Measurements from ENCODE around the gene XPNPEP3.

XPNPEP3 gene

GRCh38 chr22:40818192-40818746 is 38.7 kb upstream of the XPNPEP3 start:
- Histone ChIP-seq H3K27ac (ENCODE audit: low read depth, low read length) (no peak overlapping the region), H3K4me1 (ENCODE audit: control insufficient read depth in 1 of 2, insufficient read depth in 2 of 2, low read length in 2 of 2) (peaks cover 7 to 12% of the 10 kb centered on the region in 2 experiments), H4K91ac (ENCODE audit: low read depth, low read length) (no peak overlapping the region), H2AFZ (ENCODE audit: insufficient read depth, low read length, poor library complexity) (peak overlapping the region; percentile 77), H3K79me1 (ENCODE audit: low read length) (peaks cover 6% of the 10 kb centered on the region), H3K18ac (ENCODE audit: low read length) (no peak overlapping the region), H2BK12ac (ENCODE audit: low read length) (no peak overlapping the region), H3K9ac (ENCODE audit: low read length) (peak overlapping the region; percentile 75), H4K12ac (ENCODE audit: low read depth, low read length) (no peak overlapping the region), H3K9me3 (ENCODE audit: insufficient read depth, low read depth, low read length) (no peaks in the 10 kb centered on the region), H3K4me3 (ENCODE audit: low read depth, low read length) (peak overlapping the region; percentile 96), H3K79me2 (ENCODE audit: control insufficient read depth, insufficient read depth, low read length, poor library complexity) (peaks cover 20% of the 10 kb centered on the region), H3K27me3 (ENCODE audit: insufficient read depth, low read length) (no peaks in the 10 kb centered on the region), H2BK5ac (ENCODE audit: low read depth, low read length, poor library complexity) (no peak overlapping the region), H3K4me2 (ENCODE audit: low read length) (peak overlapping the region; percentile 76), H3K4ac (ENCODE audit: low read depth, low read length) (peak overlapping the region; percentile 82), H3K14ac (ENCODE audit: low read length) (peak overlapping the region; percentile 98), H2BK120ac (ENCODE audit: insufficient read depth, low read length, poor library complexity) (no peak overlapping the region), H4K8ac (ENCODE audit: low read depth, low read length) (no peak overlapping the region), H3K23ac (ENCODE audit: low read length) (no peak overlapping the region), H2AK5ac (ENCODE audit: low read length) (no peak overlapping the region), H3K36me3 (ENCODE audit: control insufficient read depth in 1 of 2, insufficient read depth in 2 of 2, low read length in 2 of 2) (peaks cover 2% of the 10 kb centered on the region in 2 experiments)
- DNase-seq = no peak
- no CpG with 5 or more reads among the region's 14 CpGs for WGBS (ENCODE audit: extremely low coverage, insufficient coverage, insufficient read length)

- Histone ChIP-seq H3K9me3 (ENCODE audit: insufficient read depth, low read depth, low read length) (no peaks in the 10 kb centered on the region), H3K27me3 (ENCODE audit: insufficient read depth, low read length) (no peaks in the 10 kb centered on the region), H2BK5ac (ENCODE audit: low read depth, low read length, poor library complexity) (peak within 1 kb of the TSS; percentile 88), H4K12ac (ENCODE audit: low read depth, low read length) (peak within 1 kb of the TSS; percentile 50), H3K4ac (ENCODE audit: low read depth, low read length) (peak within 1 kb of the TSS; percentile 82), H4K8ac (ENCODE audit: low read depth, low read length) (peak within 1 kb of the TSS; percentile 97), H3K4me3 (ENCODE audit: low read depth, low read length) (peak within 1 kb of the TSS; percentile 96), H3K14ac (ENCODE audit: low read length) (peak within 1 kb of the TSS; percentile 98), H3K4me1 (ENCODE audit: control insufficient read depth in 1 of 2, insufficient read depth in 2 of 2, low read length in 2 of 2) (peaks cover 7 to 12% of the 10 kb centered on the region in 2 experiments), H3K36me3 (ENCODE audit: control insufficient read depth in 1 of 2, insufficient read depth in 2 of 2, low read length in 2 of 2) (peaks cover 2 to 4% of the 10 kb centered on the region in 2 experiments), H4K91ac (ENCODE audit: low read depth, low read length) (peak within 1 kb of the TSS; percentile 87), H2BK120ac (ENCODE audit: insufficient read depth, low read length, poor library complexity) (peak within 1 kb of the TSS; percentile 65), H3K79me1 (ENCODE audit: low read length) (peaks cover 6% of the 10 kb centered on the region), H3K18ac (ENCODE audit: low read length) (peak within 1 kb of the TSS; percentile 88), H3K4me2 (ENCODE audit: low read length) (peak within 1 kb of the TSS; percentile 80), H2AFZ (ENCODE audit: insufficient read depth, low read length, poor library complexity) (peak within 1 kb of the TSS; percentile 77), H3K27ac (ENCODE audit: low read depth, low read length) (peak within 1 kb of the TSS; percentile 85), H2AK5ac (ENCODE audit: low read length) (peak within 1 kb of the TSS; percentile 51), H3K79me2 (ENCODE audit: control insufficient read depth, insufficient read depth, low read length, poor library complexity) (peaks cover 20% of the 10 kb centered on the region), H3K9ac (ENCODE audit: low read length) (peak within 1 kb of the TSS; percentile 75), H3K23ac (ENCODE audit: low read length) (peak within 1 kb of the TSS; percentile 1), H2BK12ac (ENCODE audit: low read length) (peak within 1 kb of the TSS; percentile 29)
- DNase-seq = peak; percentile 89 to 93
- no CpG with 5 or more reads among the region's 61 CpGs for WGBS (ENCODE audit: extremely low coverage, insufficient coverage, insufficient read length)
Observed at GRCh38 chr22:40818747-40819598, 38.0 kb upstream of the XPNPEP3 start, which contains the start of gene SLC25A17. SLC25A17 (minus strand) TSS chr22:40819346; CDS start chr22:40819248, 98 bp downstream.

- peaks cover 6% of the 10 kb centered on the region for H3K79me1 ChIP-seq (ENCODE audit: low read length)
- peak in 1 of 2 donors; percentile 19 for DNase-seq
- H3K18ac ChIP-seq (ENCODE audit: low read length) = no peak overlapping the region
- H3K4me1 ChIP-seq (ENCODE audit: control insufficient read depth in 1 of 2, insufficient read depth in 2 of 2, low read length in 2 of 2) = peaks cover 7 to 12% of the 10 kb centered on the region in 2 experiments
- peak overlapping the region; percentile 58 for H4K8ac ChIP-seq (ENCODE audit: low read depth, low read length)
- H3K14ac ChIP-seq (ENCODE audit: low read length) = no peak overlapping the region
- H2AFZ ChIP-seq (ENCODE audit: insufficient read depth, low read length, poor library complexity) = no peak overlapping the region
- H2AK5ac ChIP-seq (ENCODE audit: low read length) = no peak overlapping the region
- H3K36me3 ChIP-seq (ENCODE audit: control insufficient read depth in 1 of 2, insufficient read depth in 2 of 2, low read length in 2 of 2) = peaks cover 5% of the 10 kb centered on the region in 2 experiments
- no peak overlapping the region for H4K91ac ChIP-seq (ENCODE audit: low read depth, low read length)
- peaks cover 20% of the 10 kb centered on the region for H3K79me2 ChIP-seq (ENCODE audit: control insufficient read depth, insufficient read depth, low read length, poor library complexity)
- H2BK120ac ChIP-seq (ENCODE audit: insufficient read depth, low read length, poor library complexity) = no peak overlapping the region
- no peak overlapping the region for H2BK12ac ChIP-seq (ENCODE audit: low read length)
- H4K12ac ChIP-seq (ENCODE audit: low read depth, low read length) = no peak overlapping the region
- H3K27ac ChIP-seq (ENCODE audit: low read depth, low read length) = peak overlapping the region; percentile 27
- no peak overlapping the region for H2BK5ac ChIP-seq (ENCODE audit: low read depth, low read length, poor library complexity)
- no peaks in the 10 kb centered on the region for H3K27me3 ChIP-seq (ENCODE audit: insufficient read depth, low read length)
- H3K4ac ChIP-seq (ENCODE audit: low read depth, low read length) = no peak overlapping the region
- WGBS (ENCODE audit: extremely low coverage, insufficient coverage, insufficient read length) = no CpG with 5 or more reads among the region's 4 CpGs
- no peaks in the 10 kb centered on the region for H3K9me3 ChIP-seq (ENCODE audit: insufficient read depth, low read depth, low read length)
- no peak overlapping the region for H3K4me3 ChIP-seq (ENCODE audit: low read depth, low read length)
- no peak overlapping the region for H3K23ac ChIP-seq (ENCODE audit: low read length)
- H3K4me2 ChIP-seq (ENCODE audit: low read length) = peak overlapping the region; percentile 80
- H3K9ac ChIP-seq (ENCODE audit: low read length) = no peak overlapping the region
Observed at GRCh38 chr22:40819599-40820140, 37.3 kb upstream of the XPNPEP3 start.

- no peak overlapping the region for H3K4ac ChIP-seq (ENCODE audit: low read depth, low read length)
- H2AK5ac ChIP-seq (ENCODE audit: low read length) = no peak overlapping the region
- no peak for DNase-seq
- no peak overlapping the region for H3K4me3 ChIP-seq (ENCODE audit: low read depth, low read length)
- WGBS (ENCODE audit: extremely low coverage, insufficient coverage, insufficient read length) = no CpG with 5 or more reads among the region's 1 CpG
- H3K79me1 ChIP-seq (ENCODE audit: low read length) = peaks cover 6% of the 10 kb centered on the region
- H3K18ac ChIP-seq (ENCODE audit: low read length) = no peak overlapping the region
- no peak overlapping the region for H2BK120ac ChIP-seq (ENCODE audit: insufficient read depth, low read length, poor library complexity)
- H3K79me2 ChIP-seq (ENCODE audit: control insufficient read depth, insufficient read depth, low read length, poor library complexity) = peaks cover 5% of the 10 kb centered on the region
- H3K23ac ChIP-seq (ENCODE audit: low read length) = no peak overlapping the region
- H3K4me2 ChIP-seq (ENCODE audit: low read length) = no peak overlapping the region
- H4K12ac ChIP-seq (ENCODE audit: low read depth, low read length) = no peak overlapping the region
- H4K8ac ChIP-seq (ENCODE audit: low read depth, low read length) = no peak overlapping the region
- H2BK5ac ChIP-seq (ENCODE audit: low read depth, low read length, poor library complexity) = no peak overlapping the region
- peaks cover 0 to under 1% of the 10 kb centered on the region in 2 experiments for H3K4me1 ChIP-seq (ENCODE audit: control insufficient read depth in 1 of 2, insufficient read depth in 2 of 2, low read length in 2 of 2)
- H2BK12ac ChIP-seq (ENCODE audit: low read length) = no peak overlapping the region
- no peak overlapping the region for H3K9ac ChIP-seq (ENCODE audit: low read length)
- H4K91ac ChIP-seq (ENCODE audit: low read depth, low read length) = no peak overlapping the region
- no peaks in the 10 kb centered on the region for H3K27me3 ChIP-seq (ENCODE audit: insufficient read depth, low read length)
- no peak overlapping the region for H2AFZ ChIP-seq (ENCODE audit: insufficient read depth, low read length, poor library complexity)
- H3K36me3 ChIP-seq (ENCODE audit: control insufficient read depth in 1 of 2, insufficient read depth in 2 of 2, low read length in 2 of 2) = peaks cover 5% of the 10 kb centered on the region in 2 experiments
- H3K14ac ChIP-seq (ENCODE audit: low read length) = no peak overlapping the region
- H3K9me3 ChIP-seq (ENCODE audit: insufficient read depth, low read depth, low read length) = no peaks in the 10 kb centered on the region
- no peak overlapping the region for H3K27ac ChIP-seq (ENCODE audit: low read depth, low read length)
Observed at GRCh38 chr22:40823426-40823825, 33.5 kb upstream of the XPNPEP3 start.

All from trophoblast cell (in vitro differentiated cells and primary cell).